T-helper 1 cell treated with Interleukin-12 subunit alpha and Interleukin-12 subunit beta and Interleukin-4 antibody, amounts not matched to agents 30 μg/mL and 1 μg/mL, for 36 hours (primary cell): Measurements from ENCODE around the gene PTPN13.
"Not testable (repeated sequence)": the region's sequence is repeated elsewhere in the genome, so short reads cannot be mapped to it uniquely, and the experiment has no call there.

Experiments used
- H3K27ac Mint-ChIP-seq: one replicate; pipeline ENCODE4 v1.8.0; 2021; ENCODE audit warnings: mild to moderate bottlenecking, mixed read lengths
- H3K27me3 Mint-ChIP-seq: one replicate; pipeline ENCODE4 v1.8.0; 2021; ENCODE audit warnings: low read depth, mixed read lengths
- H3K36me3 Mint-ChIP-seq: one replicate; pipeline ENCODE4 v1.8.0; 2021; ENCODE audit warnings: low read depth, mixed read lengths
- H3K4me1 Mint-ChIP-seq: one replicate; pipeline ENCODE4 v1.8.0; 2021; ENCODE audit warnings: low read depth, mixed read lengths
- H3K4me3 Mint-ChIP-seq: one replicate; pipeline ENCODE4 v1.8.0; 2021; ENCODE audit warnings: mild to moderate bottlenecking, moderate library complexity, mixed read lengths
- H3K9me3 Mint-ChIP-seq: one replicate; pipeline ENCODE4 v1.8.0; 2021; ENCODE audit warnings: mixed read lengths

PTPN13 gene

DNA sequence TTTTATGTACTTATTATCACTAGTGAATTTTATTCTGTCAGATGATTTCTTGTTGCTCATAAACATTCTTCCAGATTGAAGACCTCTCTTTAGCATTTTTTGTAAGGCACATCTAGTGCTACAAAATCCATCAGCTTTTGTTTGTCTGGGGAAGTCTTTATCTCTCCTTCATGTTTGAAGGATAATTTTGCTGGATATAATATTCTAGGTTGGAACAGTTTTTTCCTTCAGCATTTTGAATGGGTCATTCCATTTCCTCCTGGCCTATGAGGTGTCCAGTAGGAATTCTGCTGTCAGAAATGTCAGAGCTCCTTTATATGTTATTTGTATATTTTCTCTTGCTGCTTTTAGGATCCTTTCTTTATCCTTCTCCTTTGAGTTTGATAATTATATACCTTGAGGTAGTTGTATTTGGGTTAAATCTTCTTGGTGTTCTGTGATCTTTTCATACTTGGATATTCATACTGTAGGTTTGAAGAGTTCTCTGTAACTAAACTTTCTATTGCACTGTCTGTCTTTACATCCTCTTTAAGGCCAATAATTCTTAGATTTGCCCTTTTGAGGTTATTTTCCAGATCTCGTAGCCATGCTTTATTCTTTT is 58.3 kb downstream of the PTPN13 start:
- H3K27ac Mint-ChIP-seq: no peak overlapping the region

DNA sequence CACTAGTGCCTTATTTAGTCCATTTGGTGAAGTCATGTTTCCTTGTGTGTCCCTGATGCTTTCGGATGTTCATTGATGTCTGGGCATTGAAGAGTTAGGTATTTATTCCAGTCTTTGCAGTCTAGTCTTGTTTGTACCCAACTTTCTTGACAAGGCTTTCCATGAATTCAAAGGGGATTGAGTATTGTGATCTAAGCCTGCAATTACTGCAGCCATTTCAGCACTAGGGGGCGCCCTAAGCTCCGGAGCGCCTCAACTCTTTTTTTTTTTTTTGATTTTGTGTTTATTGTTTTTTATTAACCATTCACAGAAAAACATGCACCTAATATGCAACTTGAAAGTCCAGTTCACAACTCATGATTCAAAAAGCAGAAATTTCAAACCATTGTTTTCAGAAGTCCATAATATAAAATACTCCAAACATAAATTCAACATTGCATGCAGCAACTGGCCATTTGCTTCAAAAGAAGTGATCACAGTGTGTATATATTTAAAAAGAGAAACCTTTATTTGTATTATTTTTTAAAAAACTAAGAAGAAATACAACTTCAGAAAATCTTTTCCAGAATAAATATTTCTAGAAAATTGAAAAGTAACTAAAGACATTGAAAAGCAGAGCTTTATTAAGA is 59.2 kb downstream of the PTPN13 start:
- Mint-ChIP-seq H3K36me3 (no peaks in the 10 kb centered on the region), H3K27me3 (peaks cover 16% of the 10 kb centered on the region), H3K27ac (no peak overlapping the region), H3K4me1 (no peaks in the 10 kb centered on the region), H3K9me3 (peaks cover 11% of the 10 kb centered on the region), H3K4me3 (no peak overlapping the region)

More for the DNA sequence above, 58.3 kb downstream of the PTPN13 start:
- H3K4me1 Mint-ChIP-seq: no peaks in the 10 kb centered on the region
- H3K36me3 Mint-ChIP-seq: no peaks in the 10 kb centered on the region
- no peak overlapping the region for H3K4me3 Mint-ChIP-seq
- H3K9me3 Mint-ChIP-seq: peaks cover 11% of the 10 kb centered on the region
- peaks cover 12% of the 10 kb centered on the region for H3K27me3 Mint-ChIP-seq

DNA sequence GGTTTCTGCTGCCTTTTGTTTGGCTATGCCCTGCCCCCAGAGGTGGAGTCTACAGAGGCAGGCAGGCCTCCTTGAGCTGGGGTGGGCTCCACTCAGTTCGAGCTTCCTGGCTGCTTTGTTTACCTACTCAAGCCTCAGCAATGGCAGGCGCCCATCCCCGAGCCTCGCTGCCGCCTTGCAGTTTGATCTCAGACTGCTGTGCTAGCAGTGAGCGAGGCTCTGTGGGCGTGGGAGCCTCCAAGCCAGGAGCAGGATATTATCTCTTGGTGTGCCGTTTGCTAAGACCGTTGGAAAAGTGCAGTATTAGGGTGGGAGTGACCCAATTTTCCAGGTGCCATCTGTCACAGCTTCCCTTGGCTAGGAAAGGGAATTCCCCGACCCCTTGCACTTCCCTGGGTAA is 62.7 kb downstream of the PTPN13 start:
- not testable (repeated sequence) for H3K36me3 Mint-ChIP-seq, H3K4me3 Mint-ChIP-seq, H3K4me1 Mint-ChIP-seq, H3K27ac Mint-ChIP-seq
- H3K27me3 Mint-ChIP-seq: peaks cover 20% of the 10 kb centered on the region
- peaks cover 11% of the 10 kb centered on the region for H3K9me3 Mint-ChIP-seq

DNA sequence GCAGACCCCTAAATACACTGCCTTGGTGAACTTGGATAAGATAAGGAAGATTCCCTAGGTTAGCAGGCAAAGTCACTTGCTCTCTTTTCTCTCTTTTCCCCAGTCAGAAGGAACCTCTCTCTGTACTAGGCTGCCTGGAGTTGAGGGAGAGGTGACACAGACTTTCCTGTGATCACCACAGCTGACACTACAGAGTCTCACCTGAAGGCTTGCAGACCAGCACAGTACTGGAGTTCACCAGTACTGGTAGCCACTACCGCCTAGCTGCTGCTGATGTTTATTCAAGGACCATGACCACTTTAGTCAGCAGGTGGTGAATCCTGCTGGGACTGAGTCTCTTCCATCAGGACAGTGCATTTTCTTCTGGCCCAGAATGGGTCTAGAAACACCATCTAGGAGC is 63.3 kb downstream of the PTPN13 start:
- H3K4me1 Mint-ChIP-seq: no peaks in the 10 kb centered on the region
- no peak overlapping the region for H3K4me3 Mint-ChIP-seq
- no peaks in the 10 kb centered on the region for H3K36me3 Mint-ChIP-seq
- H3K9me3 Mint-ChIP-seq: peaks cover 8% of the 10 kb centered on the region
- no peak overlapping the region for H3K27ac Mint-ChIP-seq
- H3K27me3 Mint-ChIP-seq: peaks cover 21% of the 10 kb centered on the region

DNA sequence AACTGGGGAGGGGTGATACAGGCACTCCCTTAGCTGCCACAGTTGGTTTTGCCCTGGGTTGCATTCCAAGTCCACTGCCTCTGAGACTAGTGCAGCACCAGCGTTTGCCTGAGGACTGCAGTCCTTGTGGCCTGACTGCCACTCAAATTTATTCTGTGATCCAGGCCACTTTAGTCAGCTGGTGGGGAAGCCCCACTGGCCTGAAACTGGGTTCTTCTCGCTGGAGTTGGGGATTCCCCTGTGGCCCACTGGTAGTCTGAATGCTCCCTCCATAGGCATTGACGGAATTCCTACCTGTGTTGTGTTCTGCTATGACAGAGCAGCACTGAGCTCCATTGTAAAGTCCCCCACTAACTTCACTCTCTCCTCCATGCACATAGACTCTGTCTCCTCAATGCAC is 63.8 kb downstream of the PTPN13 start:
- no peaks in the 10 kb centered on the region for H3K4me1 Mint-ChIP-seq
- H3K27me3 Mint-ChIP-seq: peaks cover 15% of the 10 kb centered on the region
- no peak overlapping the region for H3K4me3 Mint-ChIP-seq
- H3K36me3 Mint-ChIP-seq: no peaks in the 10 kb centered on the region
- peaks cover 3% of the 10 kb centered on the region for H3K9me3 Mint-ChIP-seq
- H3K27ac Mint-ChIP-seq: no peak overlapping the region

DNA sequence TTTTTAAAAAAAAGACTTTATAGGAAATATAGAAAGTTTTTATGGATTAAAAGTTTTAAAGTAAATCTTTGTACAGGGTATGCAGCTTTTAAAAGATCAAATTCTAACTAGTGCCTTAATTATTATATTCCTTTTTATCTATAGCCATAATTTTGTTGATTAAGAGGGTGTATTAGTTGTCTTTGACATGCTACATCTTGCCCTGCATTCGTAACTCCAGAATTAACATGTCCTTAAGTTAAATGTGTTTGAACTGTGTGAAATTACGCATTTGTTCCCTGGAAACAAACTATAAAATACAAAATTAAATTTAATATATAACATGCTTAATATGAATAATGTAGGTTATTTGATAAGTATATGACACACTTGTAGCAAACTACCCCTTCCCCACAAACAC is 66.3 kb downstream of the PTPN13 start:
- Mint-ChIP-seq H3K27me3 (peaks cover 9% of the 10 kb centered on the region), H3K4me1 (no peaks in the 10 kb centered on the region), H3K4me3 (no peak overlapping the region), H3K36me3 (no peaks in the 10 kb centered on the region), H3K27ac (no peak overlapping the region), H3K9me3 (no peaks in the 10 kb centered on the region)

DNA sequence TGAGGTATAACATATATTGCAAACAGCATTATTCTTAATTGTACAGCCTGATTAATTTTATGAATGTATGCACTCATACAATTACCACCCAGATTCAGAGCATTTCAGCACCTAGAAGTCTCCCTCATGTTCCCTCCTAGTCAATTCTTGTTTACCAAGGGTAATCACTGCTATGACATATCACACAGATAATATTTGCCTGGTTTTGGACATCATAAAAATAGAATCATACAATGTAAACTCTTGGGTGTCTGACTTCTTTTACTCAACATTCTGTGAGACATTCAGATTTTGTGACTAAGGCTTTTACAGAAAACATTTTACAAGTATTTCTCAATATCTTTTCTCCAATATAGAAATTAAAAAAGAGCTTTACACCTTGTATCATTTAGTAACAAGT is 66.9 kb downstream of the PTPN13 start:
- H3K27ac Mint-ChIP-seq: no peak overlapping the region
- H3K4me1 Mint-ChIP-seq: no peaks in the 10 kb centered on the region
- peaks cover 9% of the 10 kb centered on the region for H3K27me3 Mint-ChIP-seq
- no peaks in the 10 kb centered on the region for H3K9me3 Mint-ChIP-seq
- no peaks in the 10 kb centered on the region for H3K36me3 Mint-ChIP-seq
- H3K4me3 Mint-ChIP-seq: no peak overlapping the region

DNA sequence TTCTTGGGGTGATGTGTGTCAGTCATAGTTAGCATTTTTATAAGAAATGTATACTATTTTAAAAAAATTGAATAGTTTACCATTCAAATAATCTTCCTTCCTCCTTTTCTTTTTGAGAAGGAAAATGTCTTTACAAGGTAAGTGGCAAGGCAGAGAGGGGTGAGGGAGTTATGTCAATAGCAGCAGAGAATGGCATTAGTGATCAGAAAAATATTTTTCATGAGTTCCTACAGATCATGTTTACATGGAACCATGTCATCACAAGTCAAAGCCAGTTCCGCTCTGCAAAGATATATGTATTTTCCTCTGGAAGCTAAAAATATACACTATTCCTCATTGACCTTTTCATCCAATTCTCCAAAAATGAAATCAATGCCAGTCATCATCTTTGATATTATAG is 67.3 kb downstream of the PTPN13 start:
- Mint-ChIP-seq H3K27ac (no peak overlapping the region), H3K36me3 (no peaks in the 10 kb centered on the region), H3K27me3 (peaks cover 9% of the 10 kb centered on the region), H3K4me3 (no peak overlapping the region), H3K9me3 (no peaks in the 10 kb centered on the region), H3K4me1 (no peaks in the 10 kb centered on the region)

DNA sequence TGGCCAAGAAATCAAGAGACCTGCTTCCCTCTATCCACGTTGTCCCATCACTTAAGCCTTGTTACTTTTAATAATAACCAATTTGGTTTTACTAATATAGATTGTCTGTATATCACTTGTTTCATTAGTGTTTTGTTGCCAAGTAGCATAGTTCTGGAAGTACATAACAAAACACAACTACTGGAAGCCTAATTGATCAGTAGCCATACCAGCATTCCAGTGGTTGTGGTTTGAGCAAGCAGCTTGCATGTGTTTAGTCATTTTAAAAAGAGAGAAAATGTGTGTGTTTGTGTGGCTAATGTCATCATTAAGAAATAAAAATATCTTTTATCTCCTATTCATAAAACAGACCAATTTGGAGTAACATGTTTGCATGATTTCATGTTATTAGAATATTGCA is 70.8 kb downstream of the PTPN13 start:
- Mint-ChIP-seq H3K36me3 (no peaks in the 10 kb centered on the region), H3K9me3 (no peaks in the 10 kb centered on the region), H3K27me3 (peaks cover 4% of the 10 kb centered on the region), H3K4me1 (no peaks in the 10 kb centered on the region), H3K4me3 (no peak overlapping the region), H3K27ac (no peak overlapping the region)

DNA sequence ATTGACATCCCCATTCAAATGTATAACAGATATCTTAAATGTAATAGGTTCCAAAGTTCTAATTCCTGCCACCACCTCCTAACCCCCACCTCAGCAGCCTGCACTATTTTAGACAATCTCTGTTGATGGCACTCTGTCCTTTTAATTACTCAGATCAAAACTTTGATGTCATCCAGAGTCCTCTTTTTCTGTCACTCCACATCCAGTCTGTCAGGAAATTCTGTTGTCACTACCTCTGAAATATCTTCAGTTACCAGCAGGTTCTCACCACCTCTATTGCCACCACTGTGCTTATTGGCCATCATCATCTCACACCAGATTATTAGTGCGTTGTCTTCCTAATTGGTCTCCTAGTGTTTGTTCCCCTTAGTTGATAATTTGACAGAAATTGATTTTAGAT is 76.2 kb downstream of the PTPN13 start:
- H3K27ac Mint-ChIP-seq: no peak overlapping the region
- H3K27me3 Mint-ChIP-seq: no peaks in the 10 kb centered on the region
- no peaks in the 10 kb centered on the region for H3K9me3 Mint-ChIP-seq
- H3K4me1 Mint-ChIP-seq: no peaks in the 10 kb centered on the region
- no peak overlapping the region for H3K4me3 Mint-ChIP-seq
- H3K36me3 Mint-ChIP-seq: no peaks in the 10 kb centered on the region

DNA sequence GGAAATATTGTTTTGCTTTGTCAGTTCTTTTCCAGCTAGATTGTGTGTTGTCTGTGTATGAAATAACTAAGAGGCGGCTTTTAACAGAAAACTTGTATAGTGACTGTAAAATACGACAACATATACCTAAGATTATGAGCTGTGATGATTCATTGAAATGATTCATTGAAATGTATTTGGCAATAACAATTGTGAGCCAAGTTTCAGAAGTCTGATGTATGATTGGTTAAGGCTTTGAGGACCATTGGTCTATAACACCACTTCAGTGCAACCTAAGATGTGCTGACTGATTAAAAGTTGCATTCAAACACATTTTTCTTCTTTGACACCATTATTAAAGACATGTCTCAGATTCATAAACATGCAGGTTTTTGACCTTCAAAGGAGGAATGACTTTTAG is 76.6 kb downstream of the PTPN13 start:
- Mint-ChIP-seq H3K4me3 (no peak overlapping the region), H3K36me3 (no peaks in the 10 kb centered on the region), H3K27ac (no peak overlapping the region)

DNA sequence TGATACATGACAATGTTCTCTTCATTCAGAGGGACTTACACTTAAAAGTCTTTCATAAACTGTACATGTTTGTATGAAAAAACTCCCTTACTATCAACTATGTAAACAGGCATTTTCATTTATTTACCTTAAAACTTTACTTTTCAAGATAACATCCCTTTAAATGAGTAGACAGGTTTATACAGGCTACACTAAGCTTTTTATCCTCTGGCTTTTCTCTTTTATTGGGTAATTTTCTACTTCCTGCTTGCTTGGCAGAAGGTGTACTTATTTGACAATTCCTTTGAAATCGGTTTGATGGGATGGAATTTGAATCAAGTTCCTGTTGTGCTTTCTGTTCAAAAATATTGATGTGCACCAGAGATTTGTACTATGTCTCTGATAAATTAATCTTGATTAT is 81.4 kb downstream of the PTPN13 start:
- no peak overlapping the region for H3K27ac Mint-ChIP-seq
- no peaks in the 10 kb centered on the region for H3K4me1 Mint-ChIP-seq
- no peaks in the 10 kb centered on the region for H3K36me3 Mint-ChIP-seq
- H3K4me3 Mint-ChIP-seq: no peak overlapping the region
- no peaks in the 10 kb centered on the region for H3K9me3 Mint-ChIP-seq
- H3K27me3 Mint-ChIP-seq: no peaks in the 10 kb centered on the region

More for the DNA sequence above, 76.6 kb downstream of the PTPN13 start:
- Mint-ChIP-seq H3K4me1 (no peaks in the 10 kb centered on the region), H3K27me3 (no peaks in the 10 kb centered on the region), H3K9me3 (no peaks in the 10 kb centered on the region)

DNA sequence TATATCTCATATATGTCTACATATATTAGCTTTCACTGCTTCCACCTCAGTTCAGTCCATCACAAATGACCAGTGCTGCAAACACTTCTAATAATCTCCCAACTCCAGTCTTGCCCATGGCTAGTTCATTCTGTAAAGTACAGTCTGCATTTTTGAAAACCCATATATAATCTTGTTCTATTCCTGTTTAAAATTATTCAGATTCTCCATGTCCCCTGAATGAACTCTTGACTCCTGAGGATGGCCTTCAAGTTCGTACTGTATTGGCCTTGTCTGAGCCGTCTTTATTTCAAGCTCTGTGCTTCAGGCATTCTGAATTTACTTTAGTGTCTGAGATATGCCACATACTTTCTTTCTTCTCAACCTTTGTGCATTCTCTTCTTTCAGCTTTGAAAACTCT is 84.7 kb downstream of the PTPN13 start:
- Mint-ChIP-seq H3K27me3 (no peaks in the 10 kb centered on the region), H3K4me1 (no peaks in the 10 kb centered on the region), H3K36me3 (no peaks in the 10 kb centered on the region), H3K4me3 (no peak overlapping the region), H3K27ac (no peak overlapping the region), H3K9me3 (no peaks in the 10 kb centered on the region)

DNA sequence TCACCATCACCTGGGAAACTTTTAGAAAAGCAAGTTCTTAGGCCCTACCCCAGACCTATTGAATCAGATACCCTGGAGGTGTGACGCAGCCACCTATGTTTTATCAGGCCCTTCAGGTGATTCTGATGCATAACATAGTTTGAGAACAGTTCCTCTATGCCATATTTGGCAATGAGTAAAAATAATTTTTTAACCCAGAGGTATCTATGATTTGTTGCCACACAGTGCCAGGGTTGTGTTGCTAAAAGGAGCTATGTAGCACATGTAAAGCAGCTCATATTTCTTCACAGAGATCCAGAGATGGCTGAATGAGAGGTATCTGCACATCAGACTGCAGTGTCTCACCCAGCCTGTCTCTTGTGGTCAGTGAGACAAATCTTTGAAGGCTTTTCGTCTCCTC is 85.3 kb downstream of the PTPN13 start:
- Mint-ChIP-seq H3K27ac (no peak overlapping the region), H3K4me3 (no peak overlapping the region), H3K9me3 (no peaks in the 10 kb centered on the region), H3K27me3 (peaks cover 3% of the 10 kb centered on the region), H3K36me3 (no peaks in the 10 kb centered on the region), H3K4me1 (no peaks in the 10 kb centered on the region)

DNA sequence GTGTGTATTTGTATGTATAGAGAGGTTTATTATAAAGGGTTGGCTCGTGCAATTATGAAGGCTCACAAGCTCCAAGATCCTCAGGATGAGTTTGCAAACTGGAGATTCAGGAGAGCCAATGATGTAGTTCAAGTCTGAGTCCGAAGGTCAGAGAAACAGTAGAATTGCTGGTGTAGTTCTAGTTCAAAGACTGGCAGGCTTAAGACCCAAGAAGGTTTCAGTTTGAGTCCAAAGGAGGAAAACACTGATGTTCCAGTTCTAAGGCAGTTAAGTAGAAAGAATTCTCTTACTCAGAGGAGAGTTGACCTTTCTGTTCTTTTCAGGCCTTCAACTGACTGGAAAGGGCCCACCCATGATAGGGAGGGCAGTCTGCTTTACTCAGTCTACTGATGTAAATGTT is 89.1 kb downstream of the PTPN13 start:
- Mint-ChIP-seq H3K9me3 (no peaks in the 10 kb centered on the region), H3K4me3 (no peak overlapping the region), H3K4me1 (no peaks in the 10 kb centered on the region), H3K27me3 (peaks cover 3% of the 10 kb centered on the region), H3K36me3 (no peaks in the 10 kb centered on the region), H3K27ac (no peak overlapping the region)

DNA sequence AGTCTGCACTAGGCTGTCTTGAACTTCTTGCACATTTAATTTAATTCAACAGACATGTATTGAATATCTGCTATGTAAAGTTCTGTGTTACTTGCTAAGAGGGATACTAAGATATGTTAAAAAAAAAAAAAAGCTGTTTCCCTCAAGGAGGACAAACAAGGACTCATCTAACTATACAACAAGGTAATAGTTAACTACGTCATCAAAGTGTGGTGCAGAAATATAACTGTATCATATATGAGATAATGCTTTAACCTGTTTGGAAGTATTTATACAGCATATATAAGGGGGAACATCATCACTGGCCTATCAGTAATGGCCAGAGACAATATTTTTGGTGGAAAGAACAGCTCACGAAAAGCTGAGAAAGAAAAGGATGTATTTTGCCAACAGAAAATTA is 89.9 kb downstream of the PTPN13 start:
- Mint-ChIP-seq H3K27ac (no peak overlapping the region), H3K4me3 (no peak overlapping the region), H3K36me3 (no peaks in the 10 kb centered on the region), H3K4me1 (no peaks in the 10 kb centered on the region), H3K9me3 (no peaks in the 10 kb centered on the region), H3K27me3 (peaks cover 3% of the 10 kb centered on the region)
